HS-27A (cell line): ENCODE measurements around the gene AP5Z1.

Experiments
- DNase-seq: peaks from one replicate; pipeline ENCODE4 v3.0.0-alpha.2; 2012; ENCODE audit warnings: low read depth, missing footprints

AP5Z1 gene

GRCh38 chr7:4822677-4823076, 47.3 kb downstream of the AP5Z1 start:
- DNase-seq, result no peak

- no peak for DNase-seq
Measured at GRCh38 chr7:4823441-4824119, 48.2 kb downstream of the AP5Z1 start.

GRCh38 chr7:4824120-4824775, 48.8 kb downstream of the AP5Z1 start:
- no peak for DNase-seq

- no peak for DNase-seq
Measured at GRCh38 chr7:4825081-4825480, 49.7 kb downstream of the AP5Z1 start.

- no peak for DNase-seq
Measured at GRCh38 chr7:4828720-4829383, 53.4 kb downstream of the AP5Z1 start.

- DNase-seq, result no peak
Measured at GRCh38 chr7:4830176-4830575, 54.8 kb downstream of the AP5Z1 start.

GRCh38 chr7:4831723-4832495, 56.5 kb downstream of the AP5Z1 start:
- no peak for DNase-seq

- DNase-seq, result no peak
Measured at GRCh38 chr7:4832711-4833110, 57.3 kb downstream of the AP5Z1 start.

GRCh38 chr7:4833176-4833575, 57.8 kb downstream of the AP5Z1 start:
- no peak for DNase-seq

- DNase-seq, result no peak
Measured at GRCh38 chr7:4833691-4834600, 58.5 kb downstream of the AP5Z1 start.

- DNase-seq, result no peak
Measured at GRCh38 chr7:4834601-4835397, 59.4 kb downstream of the AP5Z1 start.

- no peak for DNase-seq
Measured at GRCh38 chr7:4835398-4836205, 60.2 kb downstream of the AP5Z1 start.

- DNase-seq, result no peak
Measured at GRCh38 chr7:4836206-4836661, 60.8 kb downstream of the AP5Z1 start.

- DNase-seq, result no peak
Measured at GRCh38 chr7:4837041-4837802, 61.8 kb downstream of the AP5Z1 start.

- DNase-seq, result no peak
Measured at GRCh38 chr7:4837803-4838625, 62.6 kb downstream of the AP5Z1 start.

GRCh38 chr7:4838626-4839334, 63.4 kb downstream of the AP5Z1 start:
- DNase-seq, result no peak

GRCh38 chr7:4840079-4840501, 64.7 kb downstream of the AP5Z1 start:
- DNase-seq, result no peak
